ENCODE results near the gene SVOPL.

SVOPL gene

GRCh38 chr7:138607216-138608126 lies 93.7 kb downstream of the SVOPL start:
- no peak for DNase-seq (ENCODE audit: low spot score)

- no peak for DNase-seq (ENCODE audit: low spot score)
Measured at GRCh38 chr7:138606236-138606635, 94.9 kb downstream of the SVOPL start.

GRCh38 chr7:138603549-138604318 lies 97.4 kb downstream of the SVOPL start:
- DNase-seq (ENCODE audit: low spot score) = no peak

- no peak for DNase-seq (ENCODE audit: low spot score)
Measured at GRCh38 chr7:138602451-138602850, 98.7 kb downstream of the SVOPL start.

DNA sequence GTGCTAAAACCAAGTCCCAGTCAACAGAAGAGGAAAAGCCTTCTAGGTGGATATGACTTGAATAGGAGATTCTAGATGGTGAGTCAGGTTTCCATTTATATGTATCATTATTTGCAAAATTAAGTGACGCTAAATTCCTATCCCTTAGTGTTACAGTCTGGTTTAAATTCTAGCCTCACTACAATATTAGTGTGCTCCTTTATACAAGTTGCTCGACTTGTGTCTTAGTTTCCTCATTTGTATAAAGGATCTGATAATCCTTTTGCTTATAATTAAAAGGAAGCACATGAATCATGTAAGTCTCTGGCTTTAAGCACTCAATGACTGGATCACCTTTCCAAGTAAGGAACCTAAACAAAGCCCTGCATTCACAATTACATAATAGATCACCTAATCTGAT lies 105.7 kb downstream of the SVOPL start:
- DNase-seq (ENCODE audit: low spot score) = no peak

DNA sequence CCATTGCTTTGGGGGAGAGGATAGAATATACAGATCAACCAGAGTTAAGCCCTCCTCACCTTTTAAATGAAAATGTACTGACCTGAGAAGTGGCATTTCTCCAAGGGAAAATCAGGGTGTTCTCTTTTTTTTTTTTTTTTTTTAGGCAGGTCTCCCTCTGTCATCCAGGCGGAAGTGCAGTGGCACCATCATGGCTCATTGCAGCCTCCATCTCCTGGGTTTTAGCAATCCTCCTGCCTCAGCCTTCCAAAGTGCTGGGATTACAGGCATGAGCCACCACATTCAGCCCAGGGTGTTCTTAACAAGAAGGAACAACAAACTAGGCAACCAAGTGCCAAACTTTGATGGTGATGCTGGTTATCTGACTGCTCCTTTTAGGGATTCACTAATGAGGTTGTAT lies 111.0 kb downstream of the SVOPL start:
- DNase-seq (ENCODE audit: low spot score) = no peak

DNA sequence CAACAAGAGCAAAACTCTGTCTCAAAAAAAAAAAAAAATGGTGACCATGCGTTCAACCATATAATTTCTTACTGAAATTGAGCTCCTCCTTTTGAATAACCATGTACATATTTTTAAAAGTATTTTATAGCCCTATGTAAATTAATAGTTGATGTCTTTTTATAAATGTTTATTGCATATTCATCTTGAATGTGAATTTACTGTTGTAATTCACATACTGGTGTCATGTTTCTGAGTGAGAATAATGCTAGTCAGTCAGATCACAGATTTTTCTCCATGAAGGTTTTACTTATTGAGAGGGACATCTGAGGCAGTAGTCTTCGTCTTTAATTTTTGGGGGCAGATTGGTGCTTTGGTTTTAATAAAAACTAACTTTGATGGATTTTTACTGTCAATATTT lies 112.2 kb downstream of the SVOPL start:
- no peak for DNase-seq (ENCODE audit: low spot score)

DNA sequence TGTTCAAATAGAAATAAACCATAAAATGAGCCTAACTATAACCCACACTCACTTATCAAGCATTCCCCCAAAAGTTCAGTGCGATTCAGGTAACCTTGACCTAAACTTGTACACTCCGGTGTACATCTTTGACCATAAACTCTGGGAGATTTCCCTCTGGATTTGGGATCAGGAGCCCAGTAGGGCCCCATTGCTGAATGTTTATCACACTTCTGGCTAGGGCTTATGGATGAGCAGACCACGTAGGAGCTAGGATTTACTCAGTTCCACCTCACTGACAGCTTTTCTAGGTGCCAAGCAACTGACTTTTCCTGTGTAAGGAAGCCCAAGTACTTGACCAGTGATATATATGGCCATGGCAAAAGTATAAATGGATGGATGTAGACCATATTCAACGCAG lies 113.7 kb downstream of the SVOPL start:
- no peak for DNase-seq (ENCODE audit: low spot score)

- DNase-seq (ENCODE audit: low spot score) = no peak
Measured at GRCh38 chr7:138585283-138585993, 115.7 kb downstream of the SVOPL start.

DNA sequence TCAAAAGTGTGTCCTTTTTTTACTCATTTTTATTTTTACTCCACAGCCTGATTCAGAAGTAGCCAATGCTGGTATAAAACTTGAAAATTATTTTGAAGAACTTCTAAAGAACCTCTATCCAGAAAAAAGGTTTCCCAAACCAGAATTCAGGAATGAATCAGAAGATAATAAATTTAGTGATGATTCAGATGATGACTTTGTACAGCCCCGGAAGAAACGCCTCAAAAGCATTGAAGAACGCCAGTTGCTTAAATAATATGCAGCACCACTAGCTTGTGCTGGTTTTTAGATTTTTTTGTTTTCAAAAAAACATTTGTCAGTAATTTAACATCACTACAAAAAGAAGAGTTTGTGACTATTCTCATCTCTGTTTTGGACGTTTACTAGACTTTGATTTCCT lies 116.5 kb downstream of the SVOPL start:
- DNase-seq (ENCODE audit: low spot score) = no peak

DNA sequence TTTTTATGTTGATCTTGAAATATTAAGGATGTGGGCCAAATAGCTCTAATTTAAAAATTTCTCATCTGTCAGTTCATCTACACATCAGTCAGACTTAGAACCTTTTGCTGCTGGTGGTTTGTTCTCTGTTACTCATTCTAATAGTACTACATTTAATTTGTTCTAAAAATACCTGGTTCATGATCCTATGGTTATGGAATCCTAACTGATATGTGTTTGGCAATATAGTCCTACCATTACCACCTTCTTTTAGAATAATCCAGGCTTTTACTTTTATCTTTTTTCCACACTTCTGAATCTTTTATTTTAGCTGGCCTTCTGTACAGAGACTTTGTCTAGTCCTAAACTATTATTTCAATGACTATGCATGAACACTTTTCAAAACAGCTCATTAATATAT lies 116.9 kb downstream of the SVOPL start:
- DNase-seq (ENCODE audit: low spot score) = no peak

GRCh38 chr7:138581065-138581464 lies 120.1 kb downstream of the SVOPL start:
- DNase-seq (ENCODE audit: low spot score) = no peak

- DNase-seq (ENCODE audit: low spot score) = no peak
Measured at GRCh38 chr7:138579671-138580070, 121.5 kb downstream of the SVOPL start.

GRCh38 chr7:138579136-138579535 lies 122.0 kb downstream of the SVOPL start:
- no peak for DNase-seq (ENCODE audit: low spot score)

- DNase-seq (ENCODE audit: low spot score) = no peak
Measured at GRCh38 chr7:138575897-138576428, 125.2 kb downstream of the SVOPL start.

- no peak for DNase-seq (ENCODE audit: low spot score)
Measured at GRCh38 chr7:138573741-138574140, 127.4 kb downstream of the SVOPL start.

GRCh38 chr7:138570715-138571114 lies 130.4 kb downstream of the SVOPL start:
- no peak for DNase-seq (ENCODE audit: low spot score)

DNA sequence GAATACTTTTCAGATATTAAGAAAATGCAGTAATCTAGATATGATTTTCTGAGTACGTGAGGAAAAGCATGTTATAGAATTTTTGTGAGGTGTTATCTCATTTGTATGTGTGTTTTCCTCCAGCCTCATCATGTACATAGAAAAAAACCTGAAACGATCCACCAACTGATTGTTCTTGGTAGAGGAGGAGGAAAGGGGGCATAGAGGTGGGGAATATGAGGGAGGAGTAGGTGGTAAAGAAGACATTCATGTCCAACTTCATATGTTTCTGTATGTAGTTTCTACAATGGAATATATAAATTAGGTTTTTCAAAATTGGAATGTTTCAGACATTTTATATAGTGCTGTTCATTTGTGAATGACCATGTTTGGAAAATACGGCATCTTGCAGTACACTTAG lies 131.7 kb downstream of the SVOPL start:
- DNase-seq (ENCODE audit: low spot score) = no peak

DNA sequence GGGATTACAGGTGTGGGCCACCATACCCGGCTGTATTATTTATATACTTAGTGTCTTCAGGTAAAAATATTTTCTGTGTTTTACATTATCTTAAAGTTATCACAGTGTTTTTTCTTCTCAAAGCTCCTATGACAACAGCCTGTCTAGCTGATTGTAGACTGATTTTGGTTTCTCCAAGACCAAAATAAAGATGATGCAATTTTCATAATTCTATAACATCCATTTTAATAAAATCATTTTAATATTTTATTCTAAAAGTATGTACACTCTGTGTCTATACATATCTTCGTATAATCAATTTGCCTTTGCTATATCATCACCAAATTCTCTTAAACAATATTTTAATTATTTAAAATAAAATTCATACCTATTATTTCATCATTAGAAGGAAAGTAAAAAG lies 132.5 kb downstream of the SVOPL start:
- no peak for DNase-seq (ENCODE audit: low spot score)

GRCh38 chr7:138565451-138566114 lies 135.6 kb downstream of the SVOPL start:
- no peak for DNase-seq (ENCODE audit: low spot score)

- no peak for DNase-seq (ENCODE audit: low spot score)
Measured at GRCh38 chr7:138565071-138565450, 136.1 kb downstream of the SVOPL start.

DNA sequence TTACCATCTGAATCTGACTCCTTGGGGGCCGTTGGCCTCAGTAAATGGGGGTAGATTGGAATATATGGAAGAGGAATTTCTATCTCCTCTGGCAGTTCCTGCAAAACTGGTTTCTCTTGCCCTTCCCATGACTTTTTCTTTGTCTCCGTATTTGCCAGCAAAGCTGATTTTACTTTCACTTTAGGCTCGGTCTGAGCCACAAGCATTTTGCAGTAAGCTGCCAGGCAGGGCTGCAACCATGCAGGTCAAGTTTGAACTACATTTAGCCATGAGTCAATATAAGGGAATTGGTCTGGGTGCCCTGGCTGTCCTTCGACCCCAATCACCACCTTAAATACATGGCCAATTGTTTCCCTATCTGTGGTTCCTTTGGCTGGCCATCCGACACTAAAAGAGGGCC lies 136.8 kb downstream of the SVOPL start:
- no peak for DNase-seq (ENCODE audit: low spot score)

Data from D341Med (cell line).